AG08395 (cell line): Measurements from ENCODE around the gene SMG9.

ENCODE experiments used
- DNase-seq: peaks from one replicate; pipeline ENCODE4 v3.0.0; 2012; ENCODE audit warnings: mixed read lengths, low spot score

Gene SMG9

GRCh38 chr19:43752287-43752875 is 2.4 kb downstream of the SMG9 start:
- no peak for DNase-seq

GRCh38 chr19:43751466-43752220 is 3.1 kb downstream of the SMG9 start:
- no peak for DNase-seq

GRCh38 chr19:43749898-43750297 is 4.9 kb downstream of the SMG9 start:
- no peak for DNase-seq

- no peak for DNase-seq
Measured at GRCh38 chr19:43749152-43749551, 5.6 kb downstream of the SMG9 start.

GRCh38 chr19:43748685-43749084 is 6.1 kb downstream of the SMG9 start:
- no peak for DNase-seq

GRCh38 chr19:43748205-43748594 is 6.6 kb downstream of the SMG9 start:
- DNase-seq, result no peak

GRCh38 chr19:43747557-43748204 is 7.1 kb downstream of the SMG9 start:
- DNase-seq, result no peak

GRCh38 chr19:43743059-43743458 is 11.7 kb downstream of the SMG9 start:
- DNase-seq, result peak; percentile 43

- no peak for DNase-seq
Measured at GRCh38 chr19:43741075-43741825, 13.5 kb downstream of the SMG9 start.

GRCh38 chr19:43739439-43740235 is 15.1 kb downstream of the SMG9 start:
- no peak for DNase-seq

- no peak for DNase-seq
Measured at GRCh38 chr19:43738780-43739211, 16.0 kb downstream of the SMG9 start.

- peak; percentile 48 for DNase-seq
Measured at GRCh38 chr19:43735957-43736356, 18.8 kb downstream of the SMG9 start.

GRCh38 chr19:43735013-43735412 is 19.7 kb downstream of the SMG9 start:
- no peak for DNase-seq

GRCh38 chr19:43731846-43732245 is 22.9 kb downstream of the SMG9 start:
- DNase-seq, result no peak

- no peak for DNase-seq
Measured at GRCh38 chr19:43731346-43731745, 23.4 kb downstream of the SMG9 start.

GRCh38 chr19:43729919-43730318 is 24.8 kb downstream of the SMG9 start:
- no peak for DNase-seq

- no peak for DNase-seq
Measured at GRCh38 chr19:43727593-43727853, 27.2 kb downstream of the SMG9 start.

GRCh38 chr19:43726736-43727592 is 27.8 kb downstream of the SMG9 start:
- DNase-seq, result peak; percentile 49

- DNase-seq, result no peak
Measured at GRCh38 chr19:43725468-43725867, 29.3 kb downstream of the SMG9 start.

GRCh38 chr19:43724896-43725295 is 29.9 kb downstream of the SMG9 start:
- no peak for DNase-seq

- DNase-seq, result no peak
Measured at GRCh38 chr19:43723588-43723987, 31.2 kb downstream of the SMG9 start.
